HL-60 (cell line): Measurements from ENCODE around the gene SKIC3.

Experiments
- DNase-seq, 2 experiments: peaks; one replicate each; pipeline ENCODE4 v3.0.0-alpha.2; 2010 to 2020; ENCODE audit warnings: low read depth in 1 of 2, low spot score in 1 of 2
- H3K27ac ChIP-seq: fragments of 250-450 bp; sonication (Bioruptor Pico); replicated peaks from 2 replicates; pipeline ENCODE4 v1.5.1; 2020; ENCODE audit warnings: mild to moderate bottlenecking, moderate library complexity
- H3K27me3 ChIP-seq: fragments of 250-450 bp; sonication (Bioruptor Pico); 2 replicates; pipeline ENCODE4 v1.5.1; 2021; ENCODE audit warnings: mild to moderate bottlenecking, moderate library complexity; ENCODE audit not compliant: insufficient read depth, poor library complexity, severe bottlenecking
- H3K4me3 ChIP-seq: replicated peaks from 2 replicates; pipeline ENCODE4 v1.5.1; 2011; ENCODE audit warnings: mild to moderate bottlenecking, control low read depth, low read length; ENCODE audit not compliant: insufficient read depth
- CTCF ChIP-seq: IDR thresholded peaks from one replicate; pipeline ENCODE4 v1.5.1; 2011; ENCODE audit warnings: low read length, control low read depth, inconsistent platforms; ENCODE audit not compliant: insufficient read depth
- GABPA ChIP-seq: IDR thresholded peaks from 2 replicates; pipeline ENCODE4 v1.6.1; 2012; ENCODE audit warnings: low read depth
- POLR2AphosphoS5 ChIP-seq: IDR thresholded peaks from 2 replicates; pipeline ENCODE4 v1.6.1; 2012; ENCODE audit warnings: low read depth
- SPI1 ChIP-seq: IDR thresholded peaks from 2 replicates; pipeline ENCODE4 v1.6.1; 2012; ENCODE audit warnings: low read depth, mild to moderate bottlenecking, borderline replicate concordance
- TF ChIP-seq, protein P1 (sequence below): IDR thresholded peaks from 2 replicates; pipeline ENCODE4 v1.6.1; 2012; ENCODE audit warnings: low read depth; ENCODE audit not compliant: insufficient replicate concordance

The SKIC3 gene

DNA sequence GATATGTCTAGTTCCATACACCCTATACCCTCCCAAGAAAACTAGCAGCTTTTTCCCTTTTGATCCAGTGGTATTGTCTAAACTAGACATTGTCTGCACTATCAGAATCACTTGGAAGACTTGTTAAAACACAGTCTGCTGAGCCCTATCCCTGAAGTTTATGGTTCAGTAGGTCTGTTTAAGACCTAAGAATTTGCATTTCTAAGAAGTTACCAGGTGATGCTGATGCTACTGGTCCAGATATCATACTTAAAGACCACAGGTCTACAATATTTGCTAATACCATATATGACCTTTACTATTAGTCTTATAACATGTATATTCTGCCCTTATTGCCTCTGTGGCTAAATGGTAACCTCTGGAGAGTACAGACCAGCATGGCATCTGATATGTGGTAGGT is 23.3 kb downstream of the SKIC3 start:
- Histone ChIP-seq H3K4me3 (no peak overlapping the region), H3K27me3 (no peaks in the 10 kb centered on the region), H3K27ac (no peak overlapping the region)
- no peak for DNase-seq
- no peak for TF ChIP-seq SPI1
- no peak for TF ChIP-seq GABPA
- no peak for TF ChIP-seq POLR2AphosphoS5
- TF ChIP-seq CTCF: no peak
- TF ChIP-seq, protein P1, sequence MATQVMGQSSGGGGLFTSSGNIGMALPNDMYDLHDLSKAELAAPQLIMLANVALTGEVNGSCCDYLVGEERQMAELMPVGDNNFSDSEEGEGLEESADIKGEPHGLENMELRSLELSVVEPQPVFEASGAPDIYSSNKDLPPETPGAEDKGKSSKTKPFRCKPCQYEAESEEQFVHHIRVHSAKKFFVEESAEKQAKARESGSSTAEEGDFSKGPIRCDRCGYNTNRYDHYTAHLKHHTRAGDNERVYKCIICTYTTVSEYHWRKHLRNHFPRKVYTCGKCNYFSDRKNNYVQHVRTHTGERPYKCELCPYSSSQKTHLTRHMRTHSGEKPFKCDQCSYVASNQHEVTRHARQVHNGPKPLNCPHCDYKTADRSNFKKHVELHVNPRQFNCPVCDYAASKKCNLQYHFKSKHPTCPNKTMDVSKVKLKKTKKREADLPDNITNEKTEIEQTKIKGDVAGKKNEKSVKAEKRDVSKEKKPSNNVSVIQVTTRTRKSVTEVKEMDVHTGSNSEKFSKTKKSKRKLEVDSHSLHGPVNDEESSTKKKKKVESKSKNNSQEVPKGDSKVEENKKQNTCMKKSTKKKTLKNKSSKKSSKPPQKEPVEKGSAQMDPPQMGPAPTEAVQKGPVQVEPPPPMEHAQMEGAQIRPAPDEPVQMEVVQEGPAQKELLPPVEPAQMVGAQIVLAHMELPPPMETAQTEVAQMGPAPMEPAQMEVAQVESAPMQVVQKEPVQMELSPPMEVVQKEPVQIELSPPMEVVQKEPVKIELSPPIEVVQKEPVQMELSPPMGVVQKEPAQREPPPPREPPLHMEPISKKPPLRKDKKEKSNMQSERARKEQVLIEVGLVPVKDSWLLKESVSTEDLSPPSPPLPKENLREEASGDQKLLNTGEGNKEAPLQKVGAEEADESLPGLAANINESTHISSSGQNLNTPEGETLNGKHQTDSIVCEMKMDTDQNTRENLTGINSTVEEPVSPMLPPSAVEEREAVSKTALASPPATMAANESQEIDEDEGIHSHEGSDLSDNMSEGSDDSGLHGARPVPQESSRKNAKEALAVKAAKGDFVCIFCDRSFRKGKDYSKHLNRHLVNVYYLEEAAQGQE: no peak

GRCh38 chr5:95530416-95530815 is 24.4 kb downstream of the SKIC3 start:
- H3K27ac ChIP-seq: no peak overlapping the region
- TF ChIP-seq CTCF (no peak), GABPA (no peak), SPI1 (no peak), POLR2AphosphoS5 (no peak)
- TF ChIP-seq, protein P1: no peak
- H3K4me3 ChIP-seq: no peak overlapping the region
- no peaks in the 10 kb centered on the region for H3K27me3 ChIP-seq
- no peak for DNase-seq

GRCh38 chr5:95528565-95528964 is 26.2 kb downstream of the SKIC3 start:
- TF ChIP-seq GABPA (no peak), SPI1 (no peak), CTCF (no peak), POLR2AphosphoS5 (no peak)
- TF ChIP-seq, protein P1: no peak
- no peak for DNase-seq
- H3K4me3 ChIP-seq: no peak overlapping the region

More at GRCh38 chr5:95528565-95528964, 26.2 kb downstream of the SKIC3 start:
- no peaks in the 10 kb centered on the region for H3K27me3 ChIP-seq
- H3K27ac ChIP-seq: no peak overlapping the region
